SK-N-MC (cell line): ENCODE results near the gene CRMP1.

Source experiments
- EZH2 ChIP-seq: fragments of 200-600 bp; sonication (generic); IDR thresholded peaks from one replicate; pipeline ENCODE4 v1.6.1; 2017; ENCODE audit warnings: antibody characterized with exemption
- FOXP2 ChIP-seq: optimal IDR thresholded peaks from 2 replicates; pipeline ENCODE3; 2011; ENCODE audit warnings: mild to moderate bottlenecking, moderate library complexity; ENCODE audit not compliant: insufficient read depth; ENCODE audit errors: extremely low read length, control extremely low read depth
- POLR2AphosphoS5 ChIP-seq: IDR thresholded peaks from 2 replicates; pipeline ENCODE4 v1.6.1; 2012; ENCODE audit warnings: mild to moderate bottlenecking, low read depth, low read length, borderline replicate concordance

DNA sequence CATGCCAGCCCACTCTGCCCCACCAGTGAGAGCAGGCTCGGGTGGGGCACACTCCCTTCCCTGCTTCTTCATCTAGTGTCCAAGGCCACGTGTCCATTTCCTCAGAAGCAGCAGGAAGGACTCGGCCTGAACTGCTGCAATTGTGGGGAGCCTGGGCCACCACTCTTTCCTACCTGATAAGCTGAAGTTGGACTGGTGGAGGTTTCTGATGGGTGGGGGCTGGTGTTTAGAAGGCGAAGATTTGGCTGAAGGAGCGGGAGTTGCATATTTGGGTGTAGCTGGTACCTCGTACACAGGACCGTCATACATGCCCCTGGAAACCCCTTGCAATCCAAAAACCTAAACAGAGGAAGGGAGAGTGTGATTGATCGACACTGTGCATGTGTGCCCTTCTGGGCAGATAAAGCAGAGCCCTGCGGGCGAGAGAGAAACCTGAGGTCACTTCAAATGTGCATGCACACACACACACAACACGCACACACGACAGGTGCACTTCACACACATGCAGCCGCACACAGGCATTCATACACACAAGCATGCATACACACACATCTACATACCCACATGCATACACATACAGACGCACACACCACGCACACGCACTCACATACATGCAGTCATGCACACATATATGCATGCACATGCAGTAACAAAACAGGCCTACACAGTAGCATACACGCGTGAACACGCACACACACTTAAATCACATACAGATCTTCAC, 67.4 kb downstream of the CRMP1 start:
- TF ChIP-seq POLR2AphosphoS5, result no peak
- no peak for TF ChIP-seq EZH2
- no peak for TF ChIP-seq FOXP2
